Measurements from ENCODE around the gene RHEB.

DNA sequence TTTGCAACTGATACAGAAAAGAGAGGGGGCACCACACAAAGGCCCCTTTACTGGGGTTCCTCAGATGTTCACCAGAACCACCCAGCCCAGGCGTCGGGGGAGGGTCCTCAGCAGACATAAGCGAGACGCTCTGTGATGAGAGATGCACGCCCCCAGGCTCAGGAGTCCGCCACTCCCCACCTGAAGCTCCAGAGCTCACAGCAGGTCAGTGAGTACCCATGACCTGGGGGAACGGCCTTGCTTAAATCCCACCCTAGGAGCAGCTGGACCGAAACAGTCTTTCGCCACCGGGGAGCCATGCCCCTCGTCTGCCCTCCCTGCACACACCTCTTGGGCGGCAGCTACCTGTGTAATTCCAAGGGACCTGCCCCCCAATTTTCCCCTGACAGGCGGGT is 82.5 kb downstream of the RHEB start:
- TF ChIP-seq, protein P1, sequence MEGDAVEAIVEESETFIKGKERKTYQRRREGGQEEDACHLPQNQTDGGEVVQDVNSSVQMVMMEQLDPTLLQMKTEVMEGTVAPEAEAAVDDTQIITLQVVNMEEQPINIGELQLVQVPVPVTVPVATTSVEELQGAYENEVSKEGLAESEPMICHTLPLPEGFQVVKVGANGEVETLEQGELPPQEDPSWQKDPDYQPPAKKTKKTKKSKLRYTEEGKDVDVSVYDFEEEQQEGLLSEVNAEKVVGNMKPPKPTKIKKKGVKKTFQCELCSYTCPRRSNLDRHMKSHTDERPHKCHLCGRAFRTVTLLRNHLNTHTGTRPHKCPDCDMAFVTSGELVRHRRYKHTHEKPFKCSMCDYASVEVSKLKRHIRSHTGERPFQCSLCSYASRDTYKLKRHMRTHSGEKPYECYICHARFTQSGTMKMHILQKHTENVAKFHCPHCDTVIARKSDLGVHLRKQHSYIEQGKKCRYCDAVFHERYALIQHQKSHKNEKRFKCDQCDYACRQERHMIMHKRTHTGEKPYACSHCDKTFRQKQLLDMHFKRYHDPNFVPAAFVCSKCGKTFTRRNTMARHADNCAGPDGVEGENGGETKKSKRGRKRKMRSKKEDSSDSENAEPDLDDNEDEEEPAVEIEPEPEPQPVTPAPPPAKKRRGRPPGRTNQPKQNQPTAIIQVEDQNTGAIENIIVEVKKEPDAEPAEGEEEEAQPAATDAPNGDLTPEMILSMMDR (conservative IDR thresholded peaks at IDR 0.05; ENCODE audit: low read length) = no peak
- no peak for TF ChIP-seq EZH2phosphoT487 (IDR thresholded peaks at IDR 0.05; ENCODE audit: borderline replicate concordance, low read depth, low read length)

Measured in OCI-LY7 (cell line).